Measurements from ENCODE around the gene SPRR4. TPM values are rescaled to one million over a fixed set of nuclear protein-coding genes. Genes with fewer than 3 reads are reported as not detected.
A peak's percentile ranks its signal among the peaks of the same experiment; 100 is the strongest.

The SPRR4 gene
- total RNA-seq, 1 experiment from 2014 or later = not detected

DNA sequence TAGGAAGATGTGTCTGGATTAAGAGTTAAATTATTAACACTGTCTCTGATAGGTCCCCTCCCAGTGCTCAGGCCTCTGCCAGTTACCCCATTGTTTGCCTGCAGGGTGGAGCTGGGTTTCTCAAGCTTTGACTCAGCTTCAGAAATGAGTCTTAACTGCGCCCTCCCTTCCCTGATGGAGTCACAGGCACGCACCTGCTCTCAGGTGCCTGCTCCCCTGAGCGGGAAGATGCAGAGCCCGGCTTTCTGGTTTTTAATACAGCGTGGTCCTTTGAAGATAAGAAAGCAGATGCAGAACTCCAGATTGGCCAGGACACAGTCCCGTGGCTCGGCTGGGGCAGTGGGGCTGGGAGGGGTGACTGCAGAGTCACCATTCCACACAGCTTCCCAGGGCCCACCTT lies 3.2 kb upstream of the SPRR4 start:
- Histone ChIP-seq H2AFZ (no peak overlapping the region), H3K36me3 (ENCODE audit: low read depth) (no peaks in the 10 kb centered on the region), H4K20me1 (ENCODE audit: insufficient read depth) (no peaks in the 10 kb centered on the region), H3K27ac (peak overlapping the region; percentile 2; the same call in 1 of the 2 replicates), H3K4me3 (no peak overlapping the region), H3K4me2 (peak overlapping the region; percentile 53), H3K9me2 (ENCODE audit: insufficient read depth) (no peaks in the 10 kb centered on the region), H3K9me3 (ENCODE audit: insufficient read depth, low read depth) (no peaks in the 10 kb centered on the region), H3F3A (ENCODE audit: insufficient read depth, low read depth) (peaks cover 15% of the 10 kb centered on the region; the same call in 1 of the 2 replicates), H3K27me3 (ENCODE audit: insufficient read depth, low read depth) (no peaks in the 10 kb centered on the region), H3K4me1 (replicated peaks; ENCODE audit: insufficient read depth) (peaks cover 39% of the 10 kb centered on the region), H3K79me2 (ENCODE audit: low read depth) (no peaks in the 10 kb centered on the region)
- intact Hi-C loops (cut with micrococcal nuclease; ENCODE audit: unreplicated experiment) = no loop called here
- CTCF ChIA-PET = interaction anchor here (0.6 kb wide), 1 partner anchor 33 kb away, joined by 3 read pairs; no protein-coding TSS in a partner anchor
- no TSS peak for BruUV-seq (replicated peaks)
- POLR2A ChIA-PET (ENCODE audit: unreplicated experiment) = interaction anchor here (0.7 kb wide), 1 partner anchor 1430 kb away, joined by 3 read pairs; no protein-coding TSS in a partner anchor
- TF ChIP-seq, protein P1, sequence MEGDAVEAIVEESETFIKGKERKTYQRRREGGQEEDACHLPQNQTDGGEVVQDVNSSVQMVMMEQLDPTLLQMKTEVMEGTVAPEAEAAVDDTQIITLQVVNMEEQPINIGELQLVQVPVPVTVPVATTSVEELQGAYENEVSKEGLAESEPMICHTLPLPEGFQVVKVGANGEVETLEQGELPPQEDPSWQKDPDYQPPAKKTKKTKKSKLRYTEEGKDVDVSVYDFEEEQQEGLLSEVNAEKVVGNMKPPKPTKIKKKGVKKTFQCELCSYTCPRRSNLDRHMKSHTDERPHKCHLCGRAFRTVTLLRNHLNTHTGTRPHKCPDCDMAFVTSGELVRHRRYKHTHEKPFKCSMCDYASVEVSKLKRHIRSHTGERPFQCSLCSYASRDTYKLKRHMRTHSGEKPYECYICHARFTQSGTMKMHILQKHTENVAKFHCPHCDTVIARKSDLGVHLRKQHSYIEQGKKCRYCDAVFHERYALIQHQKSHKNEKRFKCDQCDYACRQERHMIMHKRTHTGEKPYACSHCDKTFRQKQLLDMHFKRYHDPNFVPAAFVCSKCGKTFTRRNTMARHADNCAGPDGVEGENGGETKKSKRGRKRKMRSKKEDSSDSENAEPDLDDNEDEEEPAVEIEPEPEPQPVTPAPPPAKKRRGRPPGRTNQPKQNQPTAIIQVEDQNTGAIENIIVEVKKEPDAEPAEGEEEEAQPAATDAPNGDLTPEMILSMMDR (conservative IDR thresholded peaks at IDR 0.05) = no peak
- no peak for TF ChIP-seq EZH2 (IDR thresholded peaks at IDR 0.05; ENCODE audit: low read depth)
- DNase-seq = peak; percentile 64 to 87

DNA sequence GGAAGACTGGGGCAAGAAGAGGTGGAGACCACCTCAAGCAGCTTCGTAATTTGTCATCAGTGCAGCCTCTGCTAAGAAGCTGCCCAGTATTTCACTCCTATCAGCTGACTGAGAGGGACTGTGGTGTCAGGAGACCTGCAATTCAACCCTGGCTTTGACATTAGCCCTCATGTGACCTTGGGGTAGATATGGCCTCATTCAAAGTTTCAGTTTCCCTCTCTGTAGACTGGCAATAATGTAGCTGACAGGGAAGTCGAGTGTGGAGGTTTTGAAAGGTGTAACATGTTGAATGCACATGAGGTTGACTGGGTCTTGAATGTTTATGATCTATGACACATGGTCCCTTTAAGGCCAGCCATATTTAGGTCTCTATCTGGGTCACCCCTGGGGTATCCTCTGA lies 2.2 kb upstream of the SPRR4 start:
- CTCF ChIA-PET = interaction anchor here (0.6 kb wide), 1 partner anchor 631 kb away, joined by 3 read pairs; no protein-coding TSS in a partner anchor
- H3K4me1 ChIP-seq (replicated peaks; ENCODE audit: insufficient read depth) = peaks cover 30% of the 10 kb centered on the region
- H3K27ac ChIP-seq = no peak overlapping the region
- TF ChIP-seq, protein P1 (conservative IDR thresholded peaks at IDR 0.05) = no peak
- TF ChIP-seq EZH2 (IDR thresholded peaks at IDR 0.05; ENCODE audit: low read depth) = no peak
- no peak overlapping the region for H3K4me3 ChIP-seq
- POLR2A ChIA-PET (ENCODE audit: unreplicated experiment) = no interaction called here
- no peak overlapping the region for H2AFZ ChIP-seq
- no peaks in the 10 kb centered on the region for H4K20me1 ChIP-seq (ENCODE audit: insufficient read depth)
- no peaks in the 10 kb centered on the region for H3K27me3 ChIP-seq (ENCODE audit: insufficient read depth, low read depth)
- H3K9me2 ChIP-seq (ENCODE audit: insufficient read depth) = no peaks in the 10 kb centered on the region
- intact Hi-C loops (cut with micrococcal nuclease; ENCODE audit: unreplicated experiment) = no loop called here
- no peak overlapping the region for H3K4me2 ChIP-seq
- no peak for DNase-seq
- peaks cover 13% of the 10 kb centered on the region; the same call in 1 of the 2 replicates for H3F3A ChIP-seq (ENCODE audit: insufficient read depth, low read depth)
- BruUV-seq (replicated peaks) = no TSS peak
- H3K79me2 ChIP-seq (ENCODE audit: low read depth) = no peaks in the 10 kb centered on the region
- no peaks in the 10 kb centered on the region for H3K9me3 ChIP-seq (ENCODE audit: insufficient read depth, low read depth)
- H3K36me3 ChIP-seq (ENCODE audit: low read depth) = no peaks in the 10 kb centered on the region

DNA sequence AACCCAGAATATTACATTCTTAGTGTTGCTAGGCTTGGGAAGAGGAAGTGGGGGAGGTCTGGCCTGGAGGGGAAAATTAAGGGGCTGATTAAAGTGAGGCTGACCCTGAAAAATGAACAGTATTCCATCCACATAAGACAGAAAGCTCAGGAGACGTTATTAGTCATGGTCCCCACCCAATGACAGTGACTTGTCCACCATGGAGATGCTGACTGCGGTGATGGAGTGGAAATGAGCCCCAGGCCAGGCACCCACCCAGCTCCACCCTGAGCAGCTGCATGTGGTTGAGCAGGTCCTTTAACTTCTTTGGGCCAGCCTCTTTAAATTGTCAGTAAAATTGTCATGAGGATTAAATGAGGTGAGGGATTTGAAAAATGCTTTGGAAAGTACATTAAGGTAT lies 1.4 kb upstream of the SPRR4 start:
- Histone ChIP-seq H3K27ac (no peak overlapping the region), H4K20me1 (ENCODE audit: insufficient read depth) (no peaks in the 10 kb centered on the region), H3K36me3 (ENCODE audit: low read depth) (no peaks in the 10 kb centered on the region), H3K27me3 (ENCODE audit: insufficient read depth, low read depth) (no peaks in the 10 kb centered on the region), H3K4me1 (replicated peaks; ENCODE audit: insufficient read depth) (peaks cover 24% of the 10 kb centered on the region), H3K9me3 (ENCODE audit: insufficient read depth, low read depth) (no peaks in the 10 kb centered on the region), H3K4me3 (no peak overlapping the region), H3K4me2 (no peak overlapping the region), H3K9me2 (ENCODE audit: insufficient read depth) (no peaks in the 10 kb centered on the region), H2AFZ (no peak overlapping the region), H3F3A (ENCODE audit: insufficient read depth, low read depth) (peaks cover 9% of the 10 kb centered on the region; the same call in 1 of the 2 replicates), H3K79me2 (ENCODE audit: low read depth) (no peaks in the 10 kb centered on the region)
- intact Hi-C loops (cut with micrococcal nuclease; ENCODE audit: unreplicated experiment) = no loop called here
- TF ChIP-seq, protein P1 (conservative IDR thresholded peaks at IDR 0.05) = no peak
- TF ChIP-seq EZH2 (IDR thresholded peaks at IDR 0.05; ENCODE audit: low read depth) = no peak
- no peak for DNase-seq
- ChIA-PET CTCF (no interaction called here), POLR2A (ENCODE audit: unreplicated experiment) (interaction anchor here (0.7 kb wide), 1 partner anchor 994 kb away, joined by 3 read pairs; no protein-coding TSS in a partner anchor)
- BruUV-seq (replicated peaks) = no TSS peak

All from PC-9 (cell line).